Bronchial epithelial cell (primary cell): ENCODE results near the gene TFF1. TPM values are rescaled to one million over a fixed set of nuclear protein-coding genes. Genes with fewer than 3 reads are reported as not detected.

ENCODE experiments used
- DNase-seq: peaks from one replicate; pipeline ENCODE4 v3.0.0-alpha.2; 2010; ENCODE audit warnings: low read depth
- FAIRE-seq: peaks from 2 replicates; lab custom pipeline; 2011; peaks lifted over from hg19 to GRCh38; lab: Jason Lieb, UNC
- H3K27me3 ChIP-seq: 2 replicates; pipeline ENCODE4 v1.5.1; 2011; ENCODE audit warnings: low read length; ENCODE audit not compliant: control insufficient read depth, insufficient read depth
- H3K36me3 ChIP-seq: 2 replicates; pipeline ENCODE4 v1.5.1; 2011; ENCODE audit warnings: low read length; ENCODE audit not compliant: control insufficient read depth, insufficient read depth
- H3K4me3 ChIP-seq: 2 replicates; pipeline ENCODE4 v1.5.1; 2011; ENCODE audit warnings: mild to moderate bottlenecking, low read depth, low read length, control low read depth
- total RNA-seq: library from RNA; depleted of rRNA; stranded (reverse); fragments of >200 nt; gene quantifications from 2 replicates; pipeline ENCODE4 v1.2.1, GENCODE V29; 2014
- TF ChIP-seq, protein P1 (sequence below): IDR thresholded peaks from 2 replicates; pipeline ENCODE4 v1.5.1; 2011; ENCODE audit warnings: mild to moderate bottlenecking, moderate library complexity, low read length, control low read depth, inconsistent platforms; ENCODE audit not compliant: insufficient read depth, severe bottlenecking

TFF1 gene
- total RNA-seq, 1 donor from 2014 or later: not detected

DNA sequence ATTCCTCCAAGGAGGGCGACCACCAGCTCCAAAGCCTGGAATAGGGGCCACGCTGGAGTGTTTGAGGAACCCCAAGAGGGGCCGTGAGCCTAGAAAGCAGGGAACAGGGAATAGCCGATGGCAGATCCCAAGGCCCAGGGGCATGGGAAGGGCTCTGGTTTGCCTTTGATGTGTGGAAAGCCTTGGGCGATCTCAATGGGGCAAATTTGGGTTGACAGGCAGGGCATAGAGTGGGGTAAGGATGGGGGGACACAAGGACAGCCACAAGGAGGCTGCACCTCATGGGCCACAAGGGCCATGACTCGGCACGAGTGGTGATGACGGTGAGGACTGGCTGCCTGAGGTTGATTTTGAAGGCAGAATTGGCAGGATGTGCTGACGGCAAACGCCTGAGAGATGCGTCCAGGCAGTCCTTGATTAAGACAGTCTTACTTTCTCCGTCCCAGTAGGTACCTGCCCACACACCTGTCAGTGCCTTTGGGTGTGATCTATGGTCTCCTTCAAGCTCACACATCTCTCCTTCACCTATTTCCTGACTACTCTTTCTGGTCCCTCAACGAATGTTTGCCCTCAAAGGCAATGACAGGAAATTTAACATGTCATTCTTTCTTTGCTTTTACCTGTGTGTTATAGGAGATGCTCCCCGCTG lies 31.5 kb upstream of the TFF1 start:
- TF ChIP-seq, protein P1, sequence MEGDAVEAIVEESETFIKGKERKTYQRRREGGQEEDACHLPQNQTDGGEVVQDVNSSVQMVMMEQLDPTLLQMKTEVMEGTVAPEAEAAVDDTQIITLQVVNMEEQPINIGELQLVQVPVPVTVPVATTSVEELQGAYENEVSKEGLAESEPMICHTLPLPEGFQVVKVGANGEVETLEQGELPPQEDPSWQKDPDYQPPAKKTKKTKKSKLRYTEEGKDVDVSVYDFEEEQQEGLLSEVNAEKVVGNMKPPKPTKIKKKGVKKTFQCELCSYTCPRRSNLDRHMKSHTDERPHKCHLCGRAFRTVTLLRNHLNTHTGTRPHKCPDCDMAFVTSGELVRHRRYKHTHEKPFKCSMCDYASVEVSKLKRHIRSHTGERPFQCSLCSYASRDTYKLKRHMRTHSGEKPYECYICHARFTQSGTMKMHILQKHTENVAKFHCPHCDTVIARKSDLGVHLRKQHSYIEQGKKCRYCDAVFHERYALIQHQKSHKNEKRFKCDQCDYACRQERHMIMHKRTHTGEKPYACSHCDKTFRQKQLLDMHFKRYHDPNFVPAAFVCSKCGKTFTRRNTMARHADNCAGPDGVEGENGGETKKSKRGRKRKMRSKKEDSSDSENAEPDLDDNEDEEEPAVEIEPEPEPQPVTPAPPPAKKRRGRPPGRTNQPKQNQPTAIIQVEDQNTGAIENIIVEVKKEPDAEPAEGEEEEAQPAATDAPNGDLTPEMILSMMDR: no peak
- no peak for FAIRE-seq
- no peaks in the 10 kb centered on the region for H3K36me3 ChIP-seq
- DNase-seq: no peak
- no peak overlapping the region for H3K4me3 ChIP-seq
- H3K27me3 ChIP-seq: no peaks in the 10 kb centered on the region

- FAIRE-seq: no peak
- TF ChIP-seq, protein P1: no peak
Observed at GRCh38 chr21:42396799-42397745, 30.7 kb upstream of the TFF1 start.

DNA sequence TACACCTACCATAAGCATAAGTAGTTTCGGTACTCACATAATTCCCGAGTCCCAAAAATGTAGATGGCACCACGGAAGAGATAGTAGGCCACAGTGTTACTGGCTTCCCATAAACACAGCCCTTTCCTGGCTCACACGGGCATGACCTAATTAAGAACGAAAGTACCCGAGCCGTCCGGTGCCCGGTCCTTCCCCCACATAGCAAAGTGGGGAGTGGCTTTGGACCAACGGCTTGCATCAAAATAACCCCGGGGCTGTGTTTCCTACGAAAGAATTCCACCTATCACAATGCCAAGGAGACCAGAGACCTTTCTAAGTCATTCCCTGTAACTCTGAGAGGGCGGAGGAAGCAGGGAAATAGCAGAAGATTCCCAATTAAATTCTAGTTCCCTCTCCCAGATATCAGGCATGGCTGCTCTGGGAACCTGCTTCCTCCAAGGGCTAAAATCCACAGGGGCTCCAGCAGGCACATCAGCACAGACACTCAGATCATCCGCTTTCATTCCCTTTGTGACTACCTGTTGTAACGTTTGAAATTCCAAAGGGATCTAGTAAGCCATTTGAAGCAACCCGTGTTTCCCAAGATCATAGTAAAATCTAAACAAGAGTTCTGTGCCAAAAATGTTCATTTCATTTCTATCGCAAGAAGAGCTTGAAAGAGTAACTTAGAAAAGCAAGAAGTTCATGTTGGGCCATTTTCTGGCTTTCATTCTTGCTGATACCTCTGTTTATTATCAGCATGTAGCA lies 29.7 kb upstream of the TFF1 start, which contains the start of gene TMPRSS3:
TMPRSS3 (minus strand) TSS at position 148 of the 747 bp plus-strand sequence. CDS start 635 bp downstream, outside the sequence.
- no peak for FAIRE-seq
- no peak for DNase-seq

More at GRCh38 chr21:42396799-42397745, 30.7 kb upstream of the TFF1 start:
- no peak overlapping the region for H3K4me3 ChIP-seq
- DNase-seq: no peak
- H3K27me3 ChIP-seq: no peaks in the 10 kb centered on the region
- no peaks in the 10 kb centered on the region for H3K36me3 ChIP-seq

GRCh38 chr21:42395302-42395701 lies 29.0 kb upstream of the TFF1 start:
- TF ChIP-seq, protein P1: no peak
- Histone ChIP-seq H3K4me3 (no peak overlapping the region), H3K36me3 (no peaks in the 10 kb centered on the region), H3K27me3 (peaks cover 1% of the 10 kb centered on the region)
- FAIRE-seq (no peak), DNase-seq (no peak)

More for the DNA sequence above, 29.7 kb upstream of the TFF1 start, which contains the start of gene TMPRSS3:
- Histone ChIP-seq H3K36me3 (no peaks in the 10 kb centered on the region), H3K27me3 (peaks cover 1% of the 10 kb centered on the region), H3K4me3 (no peak within 1 kb of the TSS)
- TF ChIP-seq, protein P1: no peak

DNA sequence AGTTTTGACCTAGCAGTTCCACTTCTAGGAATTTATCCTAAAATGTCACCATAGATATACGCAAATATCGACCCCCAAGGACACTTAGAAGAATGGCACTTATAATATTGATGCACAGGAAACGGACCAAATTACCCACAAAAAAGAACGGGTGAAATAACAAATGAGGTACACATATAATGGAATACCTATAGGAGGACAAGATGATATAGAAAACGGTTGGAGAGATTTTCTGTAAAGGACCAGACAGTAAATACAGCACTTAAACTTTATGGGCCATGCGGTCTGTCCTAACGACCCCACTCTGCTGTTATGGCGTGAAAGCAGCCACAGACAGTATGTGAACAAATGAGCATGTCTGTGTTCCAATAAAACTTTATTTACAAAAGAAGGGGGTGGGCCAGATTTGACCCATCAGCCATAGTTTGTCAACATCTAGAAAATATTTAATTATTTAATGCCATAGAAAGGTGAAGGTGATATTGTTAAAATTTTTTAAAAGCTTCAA lies 27.2 kb upstream of the TFF1 start:
- DNase-seq: no peak
- TF ChIP-seq, protein P1: no peak
- no peak overlapping the region for H3K4me3 ChIP-seq
- no peak for FAIRE-seq
- no peaks in the 10 kb centered on the region for H3K36me3 ChIP-seq
- peaks cover 1% of the 10 kb centered on the region for H3K27me3 ChIP-seq
